AG09309 (cell line): ENCODE results near the gene AQP9.
"Not testable (repeated sequence)": the region's sequence is repeated elsewhere in the genome, so short reads cannot be mapped to it uniquely, and the experiment has no call there.

Experiments
- DNase-seq: peaks from one replicate; pipeline ENCODE4 v3.0.0-alpha.2; 2010; ENCODE audit warnings: low read depth
- H3K4me3 ChIP-seq: 2 replicates; pipeline ENCODE4 v1.5.1; 2011; ENCODE audit warnings: mild to moderate bottlenecking, low read depth, low read length, moderate library complexity; ENCODE audit not compliant: control insufficient read depth
- TF ChIP-seq, protein P1 (sequence below): IDR thresholded peaks from 2 replicates; pipeline ENCODE4 v1.5.1; 2011; ENCODE audit warnings: mild to moderate bottlenecking, low read depth, low read length, inconsistent platforms; ENCODE audit not compliant: insufficient read depth, control insufficient read depth; ENCODE audit errors: missing control alignments

Gene AQP9

DNA sequence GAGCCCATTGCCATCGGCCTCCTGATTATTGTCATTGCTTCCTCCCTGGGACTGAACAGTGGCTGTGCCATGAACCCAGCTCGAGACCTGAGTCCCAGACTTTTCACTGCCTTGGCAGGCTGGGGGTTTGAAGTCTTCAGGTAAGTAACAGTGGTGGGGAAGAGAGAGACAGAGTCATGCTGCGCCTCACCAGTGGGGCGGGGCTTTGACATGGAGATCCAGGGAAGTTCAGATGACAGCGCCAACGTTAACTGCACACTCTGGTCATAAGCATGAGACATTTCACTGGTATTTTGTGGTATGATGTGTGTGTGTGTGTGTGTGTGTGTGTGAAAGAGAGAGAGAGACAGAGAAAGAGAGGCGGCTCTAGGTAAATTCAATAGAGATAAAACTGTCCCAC, 41.0 kb downstream of the AQP9 start:
- no peak for DNase-seq
- no peak overlapping the region for H3K4me3 ChIP-seq
- TF ChIP-seq, protein P1, sequence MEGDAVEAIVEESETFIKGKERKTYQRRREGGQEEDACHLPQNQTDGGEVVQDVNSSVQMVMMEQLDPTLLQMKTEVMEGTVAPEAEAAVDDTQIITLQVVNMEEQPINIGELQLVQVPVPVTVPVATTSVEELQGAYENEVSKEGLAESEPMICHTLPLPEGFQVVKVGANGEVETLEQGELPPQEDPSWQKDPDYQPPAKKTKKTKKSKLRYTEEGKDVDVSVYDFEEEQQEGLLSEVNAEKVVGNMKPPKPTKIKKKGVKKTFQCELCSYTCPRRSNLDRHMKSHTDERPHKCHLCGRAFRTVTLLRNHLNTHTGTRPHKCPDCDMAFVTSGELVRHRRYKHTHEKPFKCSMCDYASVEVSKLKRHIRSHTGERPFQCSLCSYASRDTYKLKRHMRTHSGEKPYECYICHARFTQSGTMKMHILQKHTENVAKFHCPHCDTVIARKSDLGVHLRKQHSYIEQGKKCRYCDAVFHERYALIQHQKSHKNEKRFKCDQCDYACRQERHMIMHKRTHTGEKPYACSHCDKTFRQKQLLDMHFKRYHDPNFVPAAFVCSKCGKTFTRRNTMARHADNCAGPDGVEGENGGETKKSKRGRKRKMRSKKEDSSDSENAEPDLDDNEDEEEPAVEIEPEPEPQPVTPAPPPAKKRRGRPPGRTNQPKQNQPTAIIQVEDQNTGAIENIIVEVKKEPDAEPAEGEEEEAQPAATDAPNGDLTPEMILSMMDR, result no peak

DNA sequence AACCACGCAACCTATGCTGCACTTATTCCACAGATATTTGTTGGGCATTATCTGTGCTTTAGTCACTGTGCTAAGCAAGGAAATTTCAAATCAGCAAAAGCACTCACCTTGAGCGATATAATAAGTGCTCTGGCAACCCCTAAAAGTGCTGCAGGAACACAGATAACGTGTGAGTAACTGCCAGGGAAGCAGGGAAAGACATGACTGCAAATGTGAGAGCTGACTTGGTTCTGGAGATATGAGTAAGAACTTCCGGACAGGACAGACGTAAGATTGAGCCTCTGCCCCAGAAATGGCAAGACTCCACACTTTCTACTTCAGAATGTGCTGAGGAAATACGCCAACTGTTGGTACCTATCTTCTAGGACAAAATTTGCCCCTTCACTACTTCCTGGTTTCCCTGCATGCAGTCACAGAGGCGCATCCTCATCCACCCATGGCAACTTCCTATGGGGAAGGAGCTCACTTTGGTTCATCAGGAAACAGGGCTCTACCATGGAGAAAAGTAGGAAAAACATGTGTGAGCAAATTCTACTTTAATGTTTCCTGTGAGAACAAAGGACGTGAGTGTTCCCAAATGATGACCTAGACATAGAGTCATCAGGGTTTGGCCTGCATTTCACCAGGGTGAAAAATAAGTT, 41.7 kb downstream of the AQP9 start:
- TF ChIP-seq, protein P1, result no peak
- no peak overlapping the region for H3K4me3 ChIP-seq
- no peak for DNase-seq

DNA sequence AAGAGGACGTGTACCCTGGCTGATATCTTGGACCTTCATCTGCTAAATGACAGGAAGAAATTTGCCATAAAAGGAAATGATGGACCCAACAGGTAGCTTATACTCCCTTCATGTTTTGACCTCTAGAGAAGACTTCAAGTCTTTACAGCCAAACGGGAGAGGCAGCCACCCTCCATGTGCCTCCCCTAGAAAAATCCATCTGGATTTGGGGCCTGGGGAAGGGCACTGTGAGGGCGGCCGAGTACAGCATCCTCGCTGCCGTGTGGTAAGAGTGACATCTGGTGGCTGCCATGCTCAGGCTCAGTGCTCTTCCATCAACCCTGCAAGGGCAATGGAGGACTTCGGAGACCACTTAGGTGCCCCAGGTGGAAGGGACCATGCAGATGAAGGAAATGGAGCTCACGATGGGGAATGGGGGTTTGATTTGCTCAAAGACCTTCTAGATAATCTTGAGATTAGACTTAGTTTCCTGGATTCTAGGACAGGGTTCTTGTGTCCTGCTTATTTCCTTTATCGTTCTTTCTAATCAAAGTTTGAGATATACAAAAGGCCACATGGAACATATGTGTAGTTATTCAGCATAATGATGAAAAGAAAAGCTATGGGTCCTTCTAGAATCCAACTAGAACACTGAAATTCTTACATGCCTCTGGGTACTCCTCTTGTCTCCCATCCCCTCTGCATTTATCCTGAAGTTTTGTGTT, 44.4 kb downstream of the AQP9 start:
- DNase-seq, result no peak
- no peak overlapping the region for H3K4me3 ChIP-seq
- TF ChIP-seq, protein P1, result peak; percentile 99

DNA sequence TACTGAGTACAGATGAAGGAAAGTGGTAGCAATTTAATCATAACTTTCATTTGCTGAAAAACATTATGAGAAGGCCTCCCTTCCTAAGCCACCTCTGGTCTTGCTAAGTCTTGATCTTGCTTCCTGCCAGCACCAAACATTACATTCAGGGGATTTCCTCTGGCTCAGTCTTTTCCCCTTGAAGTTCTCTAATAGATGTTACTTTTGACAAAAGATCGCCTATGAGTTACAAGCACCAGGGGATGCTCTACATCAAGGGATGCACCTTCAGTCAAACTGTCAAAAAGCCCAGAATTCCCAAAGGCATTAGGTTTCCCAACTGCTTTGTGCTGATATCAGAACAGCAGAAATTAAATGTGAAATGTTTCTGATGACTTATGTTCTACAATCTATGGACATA, 47.3 kb downstream of the AQP9 start:
- no peak overlapping the region for H3K4me3 ChIP-seq
- TF ChIP-seq, protein P1, result peak; percentile 52
- DNase-seq, result no peak

DNA sequence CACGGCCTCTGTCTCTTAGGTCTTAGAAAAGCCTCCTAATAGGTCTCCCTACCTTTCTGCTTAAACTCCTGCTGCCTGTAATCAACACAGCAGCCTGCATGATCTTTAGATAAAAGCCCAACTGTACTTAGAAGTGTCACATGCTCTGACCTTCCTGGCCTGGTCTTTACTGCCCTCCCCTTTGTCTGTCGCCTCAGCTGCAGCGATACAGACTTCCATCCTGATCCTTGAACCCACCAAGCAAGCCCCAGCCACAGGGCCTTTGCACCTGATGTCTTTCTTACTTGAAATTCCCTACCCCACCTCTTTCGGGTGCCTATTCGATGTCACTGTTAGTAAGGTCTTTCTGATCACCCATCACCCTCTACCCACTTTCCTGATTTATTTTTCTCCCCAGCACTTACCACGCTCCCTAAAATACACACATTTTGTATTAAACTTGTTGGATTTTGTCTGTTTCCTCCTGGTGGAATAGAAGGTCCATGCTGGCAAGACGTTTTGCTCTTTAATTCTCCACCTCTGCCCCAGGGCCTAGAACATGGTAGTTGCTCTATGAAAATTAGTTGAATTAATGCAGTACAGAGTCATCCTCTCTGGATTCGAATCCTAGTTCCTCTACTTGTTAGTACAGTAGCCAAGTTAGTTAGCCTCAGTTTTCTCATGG, 51.1 kb downstream of the AQP9 start:
- TF ChIP-seq, protein P1, result no peak
- DNase-seq, result no peak
- no peak overlapping the region for H3K4me3 ChIP-seq

DNA sequence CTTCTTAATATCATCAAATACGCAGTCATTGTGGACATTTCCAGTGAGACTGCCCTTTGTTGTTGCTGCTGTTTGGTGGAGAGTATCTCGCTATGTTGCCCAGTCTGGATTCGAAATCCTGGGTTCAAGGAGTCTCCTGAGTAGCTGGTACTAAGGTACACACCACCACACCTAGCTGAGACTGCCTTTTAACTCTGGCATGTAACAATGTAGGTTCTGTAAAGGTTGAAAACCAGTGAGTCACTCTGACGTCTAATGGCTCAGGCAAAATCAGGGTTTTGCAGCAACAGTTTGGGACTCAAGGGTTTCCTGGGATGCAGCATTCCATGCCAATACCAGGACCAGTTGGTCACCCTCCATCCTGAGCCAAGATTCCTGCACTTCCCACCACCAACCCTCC, 52.2 kb downstream of the AQP9 start:
- TF ChIP-seq, protein P1, result no peak
- no peak overlapping the region for H3K4me3 ChIP-seq
- no peak for DNase-seq

DNA sequence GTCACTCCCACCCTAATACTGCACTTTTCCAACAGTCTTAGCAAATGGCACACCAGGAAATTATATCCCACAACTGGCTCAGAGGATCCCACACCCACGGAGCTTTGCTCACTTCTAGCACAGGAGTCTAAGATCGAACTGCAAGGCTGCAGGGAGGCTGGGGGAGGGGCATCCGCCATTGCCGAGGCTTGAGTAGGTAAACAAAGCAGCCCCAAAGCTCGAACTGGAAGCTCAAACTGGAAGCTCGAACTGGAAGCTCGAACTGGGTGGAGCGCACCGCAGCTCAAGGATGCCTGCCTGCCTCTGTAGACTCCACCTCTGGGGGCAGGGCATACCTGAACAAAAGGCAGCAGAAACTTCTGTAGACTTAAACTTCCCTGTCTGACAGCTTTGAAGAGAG, 55.5 kb downstream of the AQP9 start:
- not testable (repeated sequence) for DNase-seq, H3K4me3 ChIP-seq
